ENCODE results near the gene HSCB.

HSCB gene

DNA sequence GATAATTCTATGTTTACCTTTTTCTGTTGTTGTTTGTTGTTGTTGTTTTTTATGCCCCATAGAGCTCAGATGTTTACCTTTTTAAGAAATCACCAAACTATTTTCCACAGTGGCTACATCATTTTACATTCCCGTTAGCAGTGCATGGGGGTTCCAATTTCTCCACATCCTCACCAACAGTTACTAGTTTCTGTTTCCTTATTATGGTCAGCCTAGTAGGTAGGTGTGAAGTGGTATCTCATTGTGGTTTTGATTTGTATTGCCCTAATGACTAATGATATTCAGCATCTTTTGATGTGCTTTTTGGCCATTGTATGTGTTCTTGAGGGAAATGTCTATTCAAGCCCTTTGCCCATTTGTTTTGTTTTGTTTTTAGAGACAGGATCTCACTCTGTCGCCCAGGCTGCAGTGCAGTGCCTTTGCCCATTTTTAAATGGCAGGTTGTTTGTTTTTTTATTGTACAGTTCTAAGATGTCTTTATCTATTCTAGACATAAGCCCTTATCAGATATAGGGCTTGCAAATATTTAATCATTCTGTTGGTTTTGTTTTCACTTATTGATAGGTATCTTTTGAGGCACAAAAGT is 27.7 kb upstream of the HSCB start:
- Histone ChIP-seq H3K36me3 (ENCODE audit: control insufficient read depth, insufficient read depth, low read length) (peaks cover 3% of the 10 kb centered on the region), H3K4me3 (ENCODE audit: insufficient read depth, low read depth, low read length) (no peak overlapping the region), H3K27me3 (ENCODE audit: control insufficient read depth, insufficient read depth, low read length, poor library complexity, severe bottlenecking) (no peaks in the 10 kb centered on the region), H3K9me3 (ENCODE audit: control insufficient read depth, low read length) (no peaks in the 10 kb centered on the region), H3K27ac (ENCODE audit: insufficient read depth, low read depth, low read length, poor library complexity, severe bottlenecking) (no peak overlapping the region), H3K4me1 (ENCODE audit: control insufficient read depth, insufficient read depth, low read length) (no peaks in the 10 kb centered on the region)
- WGBS, 2 experiments, result 92 to 100% methylated on average over 2 of the region's 2 CpGs

DNA sequence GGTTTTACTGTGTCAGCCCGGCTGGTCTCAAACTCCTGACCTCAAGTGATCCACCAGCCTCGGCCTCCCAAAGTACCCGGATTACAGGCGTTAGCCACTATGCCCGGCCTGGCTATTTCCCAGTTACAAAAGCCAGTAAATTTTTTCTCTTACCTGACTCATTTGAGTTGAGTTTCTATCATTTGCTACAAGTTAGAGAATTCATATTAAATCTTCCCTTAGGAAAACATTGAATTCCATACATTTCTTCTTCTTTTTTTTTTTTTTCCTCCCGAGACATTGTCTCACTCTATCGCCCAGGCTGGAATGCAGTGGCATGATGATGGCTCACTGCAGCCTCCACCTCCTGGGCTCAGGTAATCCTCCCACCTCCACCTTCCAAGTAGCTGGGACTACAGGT is 26.2 kb upstream of the HSCB start:
- no peaks in the 10 kb centered on the region for H3K4me1 ChIP-seq (ENCODE audit: control insufficient read depth, insufficient read depth, low read length)
- H3K4me3 ChIP-seq (ENCODE audit: insufficient read depth, low read depth, low read length), result no peak overlapping the region
- no peaks in the 10 kb centered on the region for H3K27me3 ChIP-seq (ENCODE audit: control insufficient read depth, insufficient read depth, low read length, poor library complexity, severe bottlenecking)
- no peaks in the 10 kb centered on the region for H3K9me3 ChIP-seq (ENCODE audit: control insufficient read depth, low read length)
- peaks cover 3% of the 10 kb centered on the region for H3K36me3 ChIP-seq (ENCODE audit: control insufficient read depth, insufficient read depth, low read length)
- WGBS, 2 experiments, result 91 to 94% methylated on average over 7 of the region's 7 CpGs
- H3K27ac ChIP-seq (ENCODE audit: insufficient read depth, low read depth, low read length, poor library complexity, severe bottlenecking), result no peak overlapping the region

DNA sequence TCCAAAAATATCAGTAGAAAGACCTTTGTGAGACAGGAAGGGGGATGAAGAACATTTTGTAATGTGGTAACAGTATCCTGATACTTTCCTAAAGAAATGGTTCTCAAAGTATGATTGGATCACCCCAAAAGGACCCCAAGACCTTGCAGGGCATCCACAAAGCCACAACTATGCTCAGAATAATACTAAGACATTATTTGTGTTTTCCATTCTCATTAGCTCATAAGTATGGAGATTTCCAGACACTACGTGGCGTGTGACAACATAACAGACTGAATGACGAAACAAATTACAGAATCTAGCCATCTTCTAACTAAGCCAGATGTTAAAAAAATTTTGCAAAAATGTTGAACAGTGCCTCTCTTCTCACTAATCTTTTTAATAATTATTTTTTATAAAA is 25.2 kb upstream of the HSCB start:
- Histone ChIP-seq H3K36me3 (ENCODE audit: control insufficient read depth, insufficient read depth, low read length) (peaks cover 5% of the 10 kb centered on the region), H3K9me3 (ENCODE audit: control insufficient read depth, low read length) (no peaks in the 10 kb centered on the region), H3K27ac (ENCODE audit: insufficient read depth, low read depth, low read length, poor library complexity, severe bottlenecking) (no peak overlapping the region), H3K4me3 (ENCODE audit: insufficient read depth, low read depth, low read length) (no peak overlapping the region), H3K4me1 (ENCODE audit: control insufficient read depth, insufficient read depth, low read length) (no peaks in the 10 kb centered on the region), H3K27me3 (ENCODE audit: control insufficient read depth, insufficient read depth, low read length, poor library complexity, severe bottlenecking) (no peaks in the 10 kb centered on the region)
- WGBS, 2 experiments, result 96 to 99% methylated on average over 3 of the region's 3 CpGs

DNA sequence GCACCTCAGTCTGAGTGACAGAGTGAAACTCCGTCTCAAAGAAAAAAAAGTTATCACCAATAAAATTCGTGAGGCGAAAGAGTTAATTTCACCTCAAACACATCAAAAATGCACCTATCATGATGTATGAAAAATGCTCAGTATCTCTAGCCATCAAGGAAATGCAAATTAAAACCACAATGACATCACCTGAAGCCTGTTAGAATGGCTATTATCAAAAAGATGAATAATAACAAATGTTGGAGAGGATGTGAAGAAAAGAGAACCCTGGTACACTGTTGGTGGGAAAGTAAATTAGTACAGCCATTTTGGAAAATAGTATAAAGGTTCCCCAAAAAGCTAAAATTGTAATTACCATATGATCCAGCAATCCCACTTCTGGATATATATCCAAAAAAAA is 23.8 kb upstream of the HSCB start:
- Histone ChIP-seq H3K27me3 (ENCODE audit: control insufficient read depth, insufficient read depth, low read length, poor library complexity, severe bottlenecking) (no peaks in the 10 kb centered on the region), H3K27ac (ENCODE audit: insufficient read depth, low read depth, low read length, poor library complexity, severe bottlenecking) (no peak overlapping the region), H3K4me3 (ENCODE audit: insufficient read depth, low read depth, low read length) (no peak overlapping the region), H3K9me3 (ENCODE audit: control insufficient read depth, low read length) (no peaks in the 10 kb centered on the region), H3K36me3 (ENCODE audit: control insufficient read depth, insufficient read depth, low read length) (peaks cover 5% of the 10 kb centered on the region), H3K4me1 (ENCODE audit: control insufficient read depth, insufficient read depth, low read length) (no peaks in the 10 kb centered on the region)
- WGBS, 2 experiments, result 74 to 94% methylated on average over 3 of the region's 3 CpGs

DNA sequence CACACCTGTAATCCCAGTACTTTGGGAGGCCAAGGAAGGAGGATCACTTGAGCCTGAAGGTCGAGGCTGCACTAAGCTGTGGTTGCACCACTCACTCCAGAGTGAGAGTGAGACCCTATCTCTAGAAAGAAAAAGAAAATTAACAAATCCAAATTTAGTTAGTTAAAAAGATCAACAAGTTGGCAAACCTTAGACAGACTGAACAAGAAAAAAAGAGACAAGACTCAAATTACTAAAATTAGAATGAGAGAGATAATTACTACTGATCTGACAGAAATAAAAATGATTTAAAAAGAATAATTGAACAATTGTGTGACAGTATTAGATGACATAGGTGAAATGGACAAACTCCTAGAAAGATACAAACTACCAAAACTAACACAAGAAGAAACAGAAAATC is 13.8 kb upstream of the HSCB start:
- Histone ChIP-seq H3K9me3 (ENCODE audit: control insufficient read depth, low read length) (no peaks in the 10 kb centered on the region), H3K27me3 (ENCODE audit: control insufficient read depth, insufficient read depth, low read length, poor library complexity, severe bottlenecking) (no peaks in the 10 kb centered on the region), H3K27ac (ENCODE audit: insufficient read depth, low read depth, low read length, poor library complexity, severe bottlenecking) (no peak overlapping the region), H3K4me1 (ENCODE audit: control insufficient read depth, insufficient read depth, low read length) (no peaks in the 10 kb centered on the region), H3K4me3 (ENCODE audit: insufficient read depth, low read depth, low read length) (no peak overlapping the region), H3K36me3 (ENCODE audit: control insufficient read depth, insufficient read depth, low read length) (peaks cover 13% of the 10 kb centered on the region)
- WGBS, 2 experiments, result 81 to 100% methylated on average over 1 of the region's 1 CpG

DNA sequence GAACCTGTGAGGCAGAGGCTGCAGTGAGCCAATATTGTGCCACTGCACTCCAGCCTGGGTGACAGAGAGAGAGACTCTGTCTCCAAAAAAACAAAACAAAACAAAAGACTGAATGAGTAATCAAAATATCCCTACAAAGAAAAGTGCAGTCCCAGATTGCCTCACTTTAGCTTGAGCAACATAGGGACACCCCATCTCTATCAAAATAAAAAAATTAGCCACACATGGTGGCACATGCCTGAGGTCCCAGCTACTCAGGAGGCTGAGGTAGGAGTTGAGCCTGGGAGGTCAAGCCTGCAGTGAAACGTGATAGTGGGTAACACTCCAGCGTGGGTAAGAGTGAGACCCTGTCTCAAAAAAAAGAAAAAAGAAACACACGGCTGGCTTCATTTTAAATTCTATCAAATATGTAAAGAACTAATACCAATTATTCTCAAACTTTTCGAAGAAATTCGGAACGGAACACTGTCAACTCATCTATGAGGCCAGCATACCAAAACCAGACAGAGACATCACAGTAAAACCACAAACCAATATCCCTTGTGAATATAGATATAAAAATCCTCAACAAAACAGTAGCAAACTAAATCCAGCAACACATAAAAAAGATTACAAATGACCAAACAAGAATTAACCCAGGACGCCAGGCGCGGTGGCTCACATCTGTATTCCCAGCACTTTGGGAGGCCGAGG is 13.1 kb upstream of the HSCB start:
- Histone ChIP-seq H3K9me3 (ENCODE audit: control insufficient read depth, low read length) (no peaks in the 10 kb centered on the region), H3K36me3 (ENCODE audit: control insufficient read depth, insufficient read depth, low read length) (peaks cover 16% of the 10 kb centered on the region), H3K27ac (ENCODE audit: insufficient read depth, low read depth, low read length, poor library complexity, severe bottlenecking) (no peak overlapping the region), H3K27me3 (ENCODE audit: control insufficient read depth, insufficient read depth, low read length, poor library complexity, severe bottlenecking) (no peaks in the 10 kb centered on the region), H3K4me3 (ENCODE audit: insufficient read depth, low read depth, low read length) (no peak overlapping the region), H3K4me1 (ENCODE audit: control insufficient read depth, insufficient read depth, low read length) (no peaks in the 10 kb centered on the region)
- WGBS, 2 experiments, result 91 to 92% methylated on average over 10 of the region's 10 CpGs

DNA sequence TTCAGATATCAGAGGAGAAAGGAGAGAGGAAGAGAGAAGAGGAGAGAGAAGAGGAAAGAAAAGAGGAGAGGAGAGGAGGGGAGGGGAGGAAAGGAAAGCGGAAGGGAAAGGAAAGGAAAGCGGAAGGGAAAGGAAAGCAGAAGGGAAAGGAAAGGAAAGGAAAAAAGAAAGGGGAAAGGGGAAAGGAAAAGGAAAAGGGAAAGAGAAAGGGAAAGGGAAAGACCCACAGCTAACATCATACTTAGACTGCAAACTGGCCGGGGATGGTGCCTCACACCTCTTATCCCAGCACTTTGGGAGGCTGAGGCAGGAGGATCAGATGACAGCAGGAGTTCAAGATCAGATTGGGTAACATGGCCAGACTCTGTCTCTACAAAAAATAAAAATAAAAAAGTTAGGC is 11.7 kb upstream of the HSCB start:
- Histone ChIP-seq H3K27me3 (ENCODE audit: control insufficient read depth, insufficient read depth, low read length, poor library complexity, severe bottlenecking) (no peaks in the 10 kb centered on the region), H3K27ac (ENCODE audit: insufficient read depth, low read depth, low read length, poor library complexity, severe bottlenecking) (no peak overlapping the region), H3K9me3 (ENCODE audit: control insufficient read depth, low read length) (no peaks in the 10 kb centered on the region), H3K36me3 (ENCODE audit: control insufficient read depth, insufficient read depth, low read length) (peaks cover 10% of the 10 kb centered on the region), H3K4me3 (ENCODE audit: insufficient read depth, low read depth, low read length) (no peak overlapping the region), H3K4me1 (ENCODE audit: control insufficient read depth, insufficient read depth, low read length) (no peaks in the 10 kb centered on the region)
- WGBS, 2 experiments, result 92% methylated on average over 3 of the region's 3 CpGs

DNA sequence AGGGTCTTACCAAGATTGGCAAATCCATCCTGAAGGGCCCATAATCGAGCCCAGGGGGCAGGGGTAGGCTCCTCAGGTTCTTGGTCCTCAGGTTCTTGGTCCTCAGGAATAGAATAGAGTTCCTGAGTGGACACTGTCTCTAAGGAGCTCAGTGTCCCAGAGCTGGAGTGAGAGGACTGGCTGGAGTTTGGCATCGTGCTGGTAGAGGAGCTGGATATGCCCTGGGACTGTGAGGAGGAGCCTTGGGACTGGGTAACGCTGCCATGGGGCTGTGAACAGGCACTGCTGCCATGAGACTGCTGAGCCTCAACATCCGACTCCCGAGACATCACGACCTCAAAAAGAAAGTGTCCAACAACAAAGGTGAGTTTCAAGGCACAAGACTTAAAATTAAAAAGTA is 7.4 kb upstream of the HSCB start:
- peaks cover 9% of the 10 kb centered on the region for H3K36me3 ChIP-seq (ENCODE audit: control insufficient read depth, insufficient read depth, low read length)
- H3K9me3 ChIP-seq (ENCODE audit: control insufficient read depth, low read length), result no peaks in the 10 kb centered on the region
- no peak overlapping the region for H3K4me3 ChIP-seq (ENCODE audit: insufficient read depth, low read depth, low read length)
- H3K4me1 ChIP-seq (ENCODE audit: control insufficient read depth, insufficient read depth, low read length), result no peaks in the 10 kb centered on the region
- WGBS, 2 experiments, result 95 to 96% methylated on average over 6 of the region's 6 CpGs
- H3K27me3 ChIP-seq (ENCODE audit: control insufficient read depth, insufficient read depth, low read length, poor library complexity, severe bottlenecking), result no peaks in the 10 kb centered on the region
- H3K27ac ChIP-seq (ENCODE audit: insufficient read depth, low read depth, low read length, poor library complexity, severe bottlenecking), result no peak overlapping the region

DNA sequence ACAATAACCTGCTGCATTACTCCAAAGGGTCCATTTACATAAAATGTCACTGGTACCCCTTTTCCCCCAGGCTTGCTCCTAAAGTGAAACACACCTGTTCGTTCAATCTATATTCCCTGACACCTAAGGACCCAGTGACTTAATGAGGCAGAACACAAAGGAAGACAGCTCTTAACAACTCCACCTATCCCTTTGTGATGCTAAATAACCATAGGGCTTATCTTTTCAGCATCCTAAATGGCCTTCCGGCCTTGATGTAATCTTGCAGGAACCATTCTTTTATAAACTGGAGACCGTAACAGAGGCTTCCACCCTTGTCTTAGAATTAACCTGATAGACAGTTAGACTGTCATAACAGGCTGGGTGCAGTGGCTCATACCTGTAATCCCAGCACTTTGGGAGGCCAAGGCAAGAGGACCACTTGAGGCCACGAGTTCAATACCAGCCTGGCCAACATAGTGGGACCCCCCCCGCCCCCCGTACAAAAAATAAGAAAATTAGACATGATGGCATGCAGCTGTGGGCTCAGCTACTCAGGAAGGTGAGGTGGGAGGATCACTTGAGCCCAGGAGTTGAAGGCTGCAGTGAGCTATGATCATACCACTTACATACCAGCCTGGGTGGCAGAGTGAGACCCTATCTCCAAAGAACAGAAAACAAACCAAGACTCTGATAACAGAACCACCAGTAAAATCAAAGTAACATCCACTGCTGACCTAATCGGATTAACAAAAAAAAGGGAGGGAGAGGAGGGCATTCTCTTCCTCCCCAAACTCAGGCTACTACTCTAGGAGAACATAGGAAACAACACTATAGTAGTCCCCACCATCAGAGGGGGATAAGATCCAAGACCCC is 5.3 kb upstream of the HSCB start:
- no peaks in the 10 kb centered on the region for H3K9me3 ChIP-seq (ENCODE audit: control insufficient read depth, low read length)
- H3K27me3 ChIP-seq (ENCODE audit: control insufficient read depth, insufficient read depth, low read length, poor library complexity, severe bottlenecking), result no peaks in the 10 kb centered on the region
- no peak overlapping the region for H3K27ac ChIP-seq (ENCODE audit: insufficient read depth, low read depth, low read length, poor library complexity, severe bottlenecking)
- no peak overlapping the region for H3K4me3 ChIP-seq (ENCODE audit: insufficient read depth, low read depth, low read length)
- H3K36me3 ChIP-seq (ENCODE audit: control insufficient read depth, insufficient read depth, low read length), result peaks cover 9% of the 10 kb centered on the region
- 62 to 74% methylated on average over 7 of the region's 7 CpGs for WGBS, 2 experiments
- no peaks in the 10 kb centered on the region for H3K4me1 ChIP-seq (ENCODE audit: control insufficient read depth, insufficient read depth, low read length)

DNA sequence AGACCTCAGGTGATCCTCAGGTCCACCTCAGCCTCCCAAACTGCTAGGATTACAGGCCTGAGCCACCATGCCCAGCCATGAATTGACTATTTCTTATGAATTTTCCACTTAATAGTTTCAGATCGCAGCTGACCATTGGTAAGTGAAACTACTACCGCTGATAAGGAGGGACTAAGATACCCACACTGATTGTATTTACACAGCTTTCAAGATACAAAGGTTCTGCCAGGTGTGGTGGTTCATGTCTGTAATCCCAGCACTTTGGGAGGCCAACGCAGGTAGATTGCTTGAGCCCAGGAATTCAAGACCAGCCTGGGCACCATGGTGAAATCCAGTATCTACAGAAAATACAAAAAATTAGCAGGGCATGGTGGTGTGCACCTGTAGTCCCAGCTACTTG is 4.1 kb upstream of the HSCB start:
- no peaks in the 10 kb centered on the region for H3K9me3 ChIP-seq (ENCODE audit: control insufficient read depth, low read length)
- H3K36me3 ChIP-seq (ENCODE audit: control insufficient read depth, insufficient read depth, low read length), result peaks cover 9% of the 10 kb centered on the region
- no peaks in the 10 kb centered on the region for H3K4me1 ChIP-seq (ENCODE audit: control insufficient read depth, insufficient read depth, low read length)
- no peak overlapping the region for H3K27ac ChIP-seq (ENCODE audit: insufficient read depth, low read depth, low read length, poor library complexity, severe bottlenecking)
- WGBS, 2 experiments, result 93 to 96% methylated on average over 3 of the region's 3 CpGs
- no peak overlapping the region for H3K4me3 ChIP-seq (ENCODE audit: insufficient read depth, low read depth, low read length)
- no peaks in the 10 kb centered on the region for H3K27me3 ChIP-seq (ENCODE audit: control insufficient read depth, insufficient read depth, low read length, poor library complexity, severe bottlenecking)
